GM18951 (cell line): ENCODE data around the gene GPR153.

Experiments used
- POLR2A ChIP-seq: IDR thresholded peaks from 4 replicates; pipeline ENCODE4 v1.6.1; 2011; ENCODE audit warnings: mild to moderate bottlenecking; ENCODE audit not compliant: insufficient read length, insufficient read depth; ENCODE audit errors: extremely low read depth
- in situ Hi-C: fragments of 300-500 bp; cut with MboI; formaldehyde crosslinking; loops from one replicate; pipeline ENCODE4 v1.12.0; 2022; ENCODE audit warnings: low sequenced_read_pairs, mixed read lengths, inconsistent platforms; ENCODE audit not compliant: unreplicated experiment

Gene GPR153

DNA sequence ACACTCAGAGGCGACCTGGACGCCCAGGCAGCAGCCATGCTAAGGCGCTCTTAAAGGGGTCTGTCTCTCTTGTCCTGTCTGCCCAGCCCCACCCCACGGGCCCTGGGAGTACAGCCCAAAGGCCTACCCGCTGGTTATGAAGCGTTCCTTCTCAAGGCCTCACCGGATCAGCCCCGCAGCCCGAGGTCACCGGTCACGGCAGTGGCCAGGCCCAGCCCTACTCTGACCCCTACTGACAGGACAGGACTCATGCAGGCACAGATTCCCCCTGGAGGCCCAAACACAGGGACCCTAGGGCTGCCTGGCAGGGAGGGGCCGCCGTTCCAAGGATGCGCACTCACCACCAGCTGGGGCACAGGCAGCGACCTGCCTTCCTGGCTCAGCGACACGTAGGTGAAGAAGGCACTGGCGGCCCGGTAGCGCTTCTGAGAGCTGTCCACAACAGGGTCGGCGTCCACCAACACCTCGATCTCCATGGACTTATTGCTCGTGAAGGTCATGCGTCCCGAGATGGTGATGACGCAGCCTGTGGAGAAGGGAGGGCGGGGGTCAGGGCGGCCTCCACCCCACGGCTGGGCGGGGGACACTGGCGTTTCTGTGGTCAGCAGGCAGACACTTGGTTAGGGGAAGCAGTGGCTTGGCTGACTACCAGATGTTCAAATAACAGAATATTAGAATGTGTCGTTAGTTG, 20.0 kb upstream of the GPR153 start:
- TF ChIP-seq POLR2A, result no peak
- in situ Hi-C loops, result no loop called here

DNA sequence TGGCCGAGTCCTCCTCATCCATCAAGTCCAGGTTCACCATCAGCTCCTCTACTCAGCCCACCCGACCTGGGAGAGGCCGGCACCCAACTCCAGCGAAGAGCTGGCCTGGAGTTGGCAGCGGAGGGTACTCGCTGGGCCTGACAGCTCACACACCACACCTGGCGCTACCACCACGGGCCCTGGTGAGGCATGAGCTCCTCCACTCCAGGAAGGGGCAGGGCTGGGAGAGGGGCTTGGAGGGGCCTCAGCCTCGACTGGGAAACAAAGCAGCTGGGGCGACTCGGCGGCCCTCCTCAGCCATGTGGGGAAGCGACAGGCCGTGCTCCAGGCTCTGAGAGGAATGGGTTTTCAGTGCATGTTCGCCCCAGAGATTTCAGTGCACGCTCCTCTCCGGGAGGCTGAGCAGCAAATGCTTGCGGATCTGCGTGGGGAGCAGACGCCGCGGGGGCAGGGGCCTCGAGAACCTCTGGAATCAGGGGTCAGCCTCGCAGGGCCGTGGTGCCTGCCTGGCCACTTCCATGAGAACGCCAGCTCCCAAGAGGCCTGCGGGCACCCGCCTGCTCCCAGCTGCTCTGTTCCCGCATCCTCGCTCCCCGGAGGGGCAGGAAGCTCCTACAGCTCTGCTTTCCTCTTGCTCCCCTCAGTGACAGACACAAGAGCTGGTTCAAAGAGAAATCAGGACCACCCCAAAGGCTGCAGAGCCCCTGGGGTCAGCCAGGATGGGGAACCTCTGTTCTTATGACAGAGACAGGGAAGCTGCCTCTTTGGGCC, 18.9 kb upstream of the GPR153 start:
- in situ Hi-C loops, result no loop called here
- TF ChIP-seq POLR2A, result no peak

DNA sequence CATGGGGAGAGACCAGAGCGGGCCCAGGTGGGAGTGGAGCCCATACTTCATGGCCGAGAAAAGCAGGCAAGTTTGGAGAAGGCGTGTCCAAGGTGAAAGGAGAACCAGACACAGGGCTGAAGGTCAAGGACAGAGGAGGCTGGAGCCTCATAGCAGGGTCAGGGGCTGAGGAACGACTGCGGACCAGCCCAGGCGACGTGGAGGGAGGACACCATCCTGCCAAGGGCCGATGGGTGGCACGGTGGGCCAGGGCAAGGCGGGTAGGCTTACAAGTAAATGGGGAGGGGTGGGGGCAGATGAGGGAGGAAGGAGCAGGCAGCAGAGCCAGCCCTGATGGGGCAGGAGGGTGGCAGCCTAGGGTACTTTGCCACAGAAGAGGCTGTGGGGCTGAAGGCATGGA, 18.2 kb upstream of the GPR153 start:
- in situ Hi-C loops, result no loop called here
- no peak for TF ChIP-seq POLR2A

DNA sequence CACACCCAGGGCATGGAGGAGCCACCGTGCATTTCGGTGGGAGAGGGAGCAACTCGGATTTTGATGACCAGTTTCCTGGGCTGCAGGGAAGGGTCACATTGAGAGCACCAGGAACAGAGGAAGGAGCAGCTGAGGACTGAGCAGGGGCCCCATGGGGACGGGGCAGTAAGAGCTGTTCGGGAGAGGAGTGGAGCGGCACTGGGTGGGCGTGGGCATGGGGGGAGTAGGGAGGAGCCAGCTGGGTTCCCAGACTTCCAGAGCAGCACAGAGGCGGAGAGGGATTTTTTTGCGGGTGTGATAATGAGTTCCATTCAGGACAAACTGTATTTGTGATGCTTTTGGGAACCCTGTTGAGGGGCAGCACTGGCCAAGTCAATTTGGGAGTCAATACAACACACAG, 17.4 kb upstream of the GPR153 start:
- in situ Hi-C loops, result no loop called here

DNA sequence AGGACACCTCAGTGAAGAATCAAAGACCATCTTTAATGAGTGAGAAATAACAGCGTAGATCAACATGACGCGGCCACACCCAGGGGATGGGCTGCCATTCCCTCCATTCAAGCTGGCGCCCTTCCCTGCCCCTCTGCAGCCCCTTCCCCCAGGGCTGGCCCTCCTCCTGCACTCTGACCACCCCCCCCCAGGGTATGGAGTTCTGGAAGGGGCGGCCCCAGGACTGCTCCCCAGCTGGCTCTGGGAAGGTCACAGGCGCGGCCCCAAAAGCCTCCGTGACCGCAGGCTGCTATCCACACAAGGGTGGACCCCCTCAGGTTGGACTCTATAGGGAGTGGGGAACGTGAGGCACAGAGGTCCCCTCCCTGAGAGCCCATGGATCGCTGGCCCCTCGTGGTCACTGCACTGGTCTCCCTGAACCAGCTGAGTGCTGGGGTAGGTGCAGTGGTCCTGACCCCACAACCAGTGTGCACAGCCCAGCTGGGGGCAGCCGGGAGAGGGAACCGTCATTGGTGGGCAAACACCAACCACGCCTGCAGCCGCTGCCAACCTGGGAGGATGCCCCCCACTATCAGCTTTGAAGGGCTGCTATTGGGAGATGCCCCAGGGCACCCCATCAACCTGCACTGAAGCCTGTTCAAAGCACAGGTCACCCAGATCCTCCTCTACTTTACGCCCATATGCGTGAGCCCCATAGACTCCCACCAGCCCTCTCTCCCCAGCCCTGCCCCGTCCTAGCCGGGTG, 16.1 kb upstream of the GPR153 start:
- in situ Hi-C loops, result no loop called here
- no peak for TF ChIP-seq POLR2A

More for the DNA sequence above, 17.4 kb upstream of the GPR153 start:
- TF ChIP-seq POLR2A, result no peak

DNA sequence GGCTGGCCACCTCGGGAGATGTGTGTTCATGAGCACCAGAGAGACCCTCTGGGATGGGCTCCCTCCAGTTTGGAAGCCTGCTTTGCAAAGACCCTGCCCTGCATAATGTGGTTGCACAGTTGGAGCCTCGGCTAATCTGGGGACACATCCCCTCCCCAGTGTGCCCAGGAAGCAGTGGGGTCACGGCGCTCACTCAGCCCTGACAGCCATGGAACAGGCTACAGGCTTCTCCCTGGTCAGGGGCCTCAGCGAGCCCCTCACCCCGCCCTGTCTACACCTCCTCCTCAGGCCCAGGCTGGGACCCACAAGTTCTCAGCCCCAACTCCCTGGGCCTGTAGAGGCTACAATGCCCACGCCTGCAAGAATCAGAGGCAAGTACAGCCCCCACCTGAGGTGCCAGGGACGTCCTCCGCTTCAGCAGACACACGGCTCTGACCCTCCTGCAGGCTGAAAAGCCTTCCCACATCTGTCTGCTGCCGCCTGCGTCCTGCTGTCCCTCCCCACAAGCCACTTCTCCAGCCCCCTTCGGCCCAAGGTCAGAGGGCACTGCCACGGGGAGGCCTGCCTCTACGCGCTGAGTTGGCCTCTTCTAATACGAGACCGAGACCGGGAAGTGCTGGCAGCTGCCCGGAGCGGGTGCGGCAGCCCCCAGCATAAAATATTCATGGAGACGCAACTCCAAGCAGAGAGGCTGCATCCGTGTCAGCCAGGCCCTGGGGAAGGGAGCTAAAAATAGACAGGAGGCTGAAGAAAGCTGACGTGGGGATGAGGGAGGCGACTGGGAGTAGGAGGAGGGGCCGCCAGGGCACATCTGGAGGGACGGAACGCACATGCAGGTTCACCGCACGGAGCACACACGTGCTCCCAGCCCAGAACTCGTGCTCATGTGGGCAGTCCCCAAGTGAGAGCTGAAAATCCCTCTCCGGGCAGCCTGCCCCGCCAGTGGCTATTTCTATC, 15.2 kb upstream of the GPR153 start:
- in situ Hi-C loops, result no loop called here
- no peak for TF ChIP-seq POLR2A

DNA sequence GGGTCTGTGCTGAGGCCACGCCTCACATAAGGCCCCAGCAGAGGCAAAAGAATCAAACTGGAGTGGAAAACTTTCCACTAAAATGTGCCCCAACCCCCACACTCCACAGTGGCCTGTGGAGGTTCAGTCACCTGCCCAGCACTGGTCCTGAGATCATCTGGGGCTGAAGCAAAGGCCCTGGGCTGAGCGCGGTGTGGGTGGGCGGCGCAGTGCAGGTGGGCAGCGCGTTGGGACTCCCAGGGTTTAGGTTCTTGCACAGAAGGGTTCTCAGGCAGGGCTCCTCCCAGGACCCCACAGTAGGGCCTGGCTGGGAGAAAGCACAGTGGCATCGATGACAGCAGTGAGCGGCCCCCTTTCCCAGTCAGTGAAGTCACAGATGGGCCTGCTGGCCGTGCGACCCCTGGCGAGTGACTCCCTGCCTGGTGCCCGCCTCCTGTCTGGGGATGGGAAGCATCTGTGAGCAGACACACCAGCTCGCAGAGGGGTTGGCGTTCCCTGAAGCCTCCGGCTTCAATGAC, 13.8 kb upstream of the GPR153 start:
- no peak for TF ChIP-seq POLR2A
- in situ Hi-C loops, result no loop called here

DNA sequence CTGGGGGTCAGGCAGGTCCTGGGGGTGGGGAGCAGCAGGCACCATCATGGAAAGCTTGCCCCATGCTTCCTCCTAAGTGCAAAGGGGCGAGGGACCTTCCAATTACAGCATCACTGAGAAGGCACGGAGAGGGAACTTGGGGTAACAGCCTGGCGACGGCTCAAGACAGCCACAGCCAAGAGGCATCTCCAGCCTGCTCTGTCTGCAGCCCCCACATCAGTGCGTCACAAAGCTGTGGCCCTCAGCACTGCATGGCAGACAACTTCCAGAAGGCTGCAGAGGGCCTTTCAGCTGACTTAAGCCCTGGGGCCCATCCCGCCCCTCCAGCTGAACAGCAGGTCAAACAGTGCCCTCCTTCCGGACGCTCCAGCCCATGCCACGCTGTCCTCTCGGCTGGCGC, 13.2 kb upstream of the GPR153 start:
- in situ Hi-C loops, result no loop called here
- TF ChIP-seq POLR2A, result no peak

DNA sequence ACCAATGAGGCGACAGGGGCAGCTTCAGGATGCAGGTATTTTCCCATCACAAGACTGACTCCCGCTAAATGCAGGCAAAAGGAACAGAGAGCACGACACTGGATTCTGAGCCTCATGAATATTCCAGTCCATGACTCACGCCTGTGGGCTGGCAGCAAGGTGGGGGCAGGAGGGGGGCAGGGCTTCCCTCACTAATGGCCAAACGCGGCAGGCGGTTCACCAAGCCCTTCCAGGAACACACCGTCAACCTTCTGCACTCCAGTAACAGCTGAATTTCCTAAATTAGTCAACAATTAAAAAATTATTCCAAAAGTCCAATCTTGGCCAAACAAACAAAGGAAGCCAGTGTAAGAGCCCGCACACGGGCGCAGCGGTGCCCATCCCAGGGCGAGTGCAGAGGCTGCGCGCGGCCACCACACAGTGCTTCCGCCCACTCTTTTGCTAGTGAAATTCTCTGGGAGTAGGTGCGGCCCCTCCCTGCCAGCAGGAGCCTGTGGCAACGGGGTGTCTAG, 12.5 kb upstream of the GPR153 start:
- TF ChIP-seq POLR2A, result no peak
- in situ Hi-C loops, result no loop called here

DNA sequence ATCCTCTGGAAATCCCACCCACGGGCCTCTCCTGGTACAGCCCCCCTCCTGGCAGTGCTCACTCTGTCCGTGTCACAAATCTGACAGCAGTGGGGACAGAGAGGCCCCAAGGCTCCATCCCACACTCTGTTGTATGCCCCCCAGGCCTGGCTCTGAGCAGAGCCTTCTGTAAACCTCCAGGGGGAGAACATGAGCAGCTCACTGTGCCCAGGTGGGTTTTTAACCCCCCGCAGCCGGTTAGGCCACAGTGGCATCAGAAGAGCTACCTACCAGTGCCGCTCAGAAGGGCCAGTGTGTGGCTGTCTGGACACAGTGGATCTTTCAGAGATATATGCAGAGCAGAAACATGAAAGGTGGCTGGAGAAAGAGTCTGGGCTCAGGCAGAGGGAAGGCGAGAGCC, 12.0 kb upstream of the GPR153 start:
- no peak for TF ChIP-seq POLR2A
- in situ Hi-C loops, result no loop called here

DNA sequence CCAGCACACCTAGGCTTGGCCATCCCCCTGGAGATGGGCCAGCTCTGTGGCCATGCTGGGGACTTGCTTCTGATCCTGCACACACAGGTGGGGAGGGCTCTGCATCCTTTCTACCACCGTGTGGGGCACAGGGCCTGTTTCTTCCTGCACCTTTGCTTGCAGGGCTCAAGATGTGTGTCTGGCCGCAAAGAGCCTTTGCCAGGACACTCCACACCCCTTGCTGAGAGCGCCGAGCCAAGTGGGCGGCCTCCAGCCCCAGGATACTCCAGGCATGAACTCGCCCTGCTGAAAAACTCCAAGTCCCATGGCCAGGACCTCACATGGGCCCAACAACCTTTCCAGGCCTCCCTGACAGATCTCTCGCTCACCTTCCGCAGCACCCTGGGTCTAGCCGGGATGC, 11.6 kb upstream of the GPR153 start:
- TF ChIP-seq POLR2A, result no peak
- in situ Hi-C loops, result no loop called here

DNA sequence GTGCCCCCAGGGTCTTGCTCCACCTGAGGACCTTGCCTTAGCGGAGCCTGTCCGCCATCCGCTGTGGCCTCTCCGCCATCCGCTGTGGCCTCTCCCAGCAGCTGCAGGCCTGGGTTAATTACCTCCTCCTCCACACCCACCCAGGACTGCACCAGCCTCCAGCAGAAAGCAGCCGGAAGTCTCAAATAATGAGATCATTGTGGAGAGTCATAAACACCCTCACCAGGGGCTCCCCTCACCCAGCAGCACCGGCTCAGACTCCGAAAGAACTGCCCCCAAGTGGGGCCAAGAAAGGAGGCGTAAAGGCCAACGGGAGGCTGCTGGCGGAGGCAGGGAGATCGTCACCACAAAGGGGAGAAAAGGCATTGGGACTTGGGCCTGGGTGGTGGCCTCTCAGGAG, 10.7 kb upstream of the GPR153 start:
- in situ Hi-C loops, result no loop called here
- TF ChIP-seq POLR2A, result no peak
